K562 (cell line): Measurements from ENCODE around the gene DNAJC6. TPM values are rescaled to one million over a fixed set of nuclear protein-coding genes. Genes with fewer than 3 reads are reported as not detected.

Source experiments
- ATAC-seq: fragments of 200-7000 bp; cut with Tn5 transposase; 3 replicates; pipeline ENCODE4 v1.9.1; 2020; ENCODE audit warnings: moderate library complexity
- BruUV-seq: library from RNA; stranded (reverse); fragments of 400-500 nt; replicated peaks from 2 replicates; lab custom pipeline; 2021; lab: Mats Ljungman, UMichigan
- CTCF ChIA-PET: fragments of 300-600 bp; formaldehyde crosslinking; extraction: SDS; loops from one replicate; lab custom pipeline; 2021; ENCODE audit warnings: low intra/inter-chr PET ratio; lab: Yijun Ruan, JAX
- POLR2A ChIA-PET: fragments of 300-600, 350-650 bp; sonication (Branson Sonifier 250); formaldehyde crosslinking; extraction: SDS; loops from one replicate; lab custom pipeline; 2021; ENCODE audit warnings: antibody characterized with exemption, inconsistent platforms; lab: Yijun Ruan, JAX
- DNase-seq, 4 experiments: peaks; one replicate each; pipeline versions ENCODE4 v3.0.0 to v3.0.0-alpha.2; 2011 to 2018; ENCODE audit warnings: low spot score in 3 of 4, mixed read lengths in 3 of 4; ENCODE audit errors: extremely low read depth in 1 of 4
- FAIRE-seq: peaks from 2 replicates; lab custom pipeline; 2011; peaks lifted over from hg19 to GRCh38; lab: Jason Lieb, UNC
- H2AFZ ChIP-seq: 2 replicates; pipeline ENCODE4 v1.6.0; 2011; ENCODE audit warnings: low read depth, low read length, control low read depth, inconsistent platforms
- H3K27ac ChIP-seq: fragments of 200-600 bp; 3 replicates; pipeline ENCODE4 v1.8.0; 2011; ENCODE audit warnings: low read depth, mild to moderate bottlenecking, control low read depth, inconsistent platforms, low read length, moderate library complexity, mixed read lengths; ENCODE audit errors: extremely low read depth
- H3K27me3 ChIP-seq, 2 experiments: fragments of 300-600 bp in 1 of 2; 2 replicates in 1 of 2; 3 replicates in 1 of 2; pipeline versions ENCODE4 v1.6.0 to v1.8.0; 2011; ENCODE audit warnings: inconsistent platforms in 2 of 2, low read length in 2 of 2, mild to moderate bottlenecking in 1 of 2, mixed read lengths in 1 of 2, moderate library complexity in 1 of 2; ENCODE audit not compliant: control insufficient read depth in 2 of 2, insufficient read depth in 2 of 2
- H3K36me3 ChIP-seq: fragments of 300-600 bp; 3 replicates; pipeline ENCODE4 v1.8.0; 2011; ENCODE audit warnings: mild to moderate bottlenecking, low read length, inconsistent platforms; ENCODE audit not compliant: control insufficient read depth, insufficient read depth
- H3K4me1 ChIP-seq, 2 experiments: fragments of 200-600 bp in 1 of 2; replicated peaks in 1 of 2; 2 replicates in 1 of 2; 3 replicates in 1 of 2; pipeline versions ENCODE4 v1.5.1 to v1.8.0; 2011; ENCODE audit warnings: inconsistent platforms in 2 of 2, low read length in 2 of 2, mild to moderate bottlenecking in 1 of 2, mixed read lengths in 1 of 2, moderate library complexity in 1 of 2; ENCODE audit not compliant: control insufficient read depth in 2 of 2, insufficient read depth in 2 of 2
- H3K4me2 ChIP-seq: 2 replicates; pipeline ENCODE4 v1.6.1; 2011; ENCODE audit warnings: low read length, control low read depth, inconsistent platforms, mixed read lengths; ENCODE audit not compliant: insufficient read depth
- H3K4me3 ChIP-seq: fragments of 200-600 bp; sonication (generic), shearing (Covaris generic); 2 replicates; pipeline ENCODE4 v1.5.1; 2016; ENCODE audit warnings: control low read depth, inconsistent platforms
- H3K79me2 ChIP-seq: fragments of 200-600 bp; 3 replicates; pipeline ENCODE4 v1.8.0; 2011; ENCODE audit warnings: low read length, inconsistent platforms; ENCODE audit not compliant: control insufficient read depth, insufficient read depth
- H3K9ac ChIP-seq, 2 experiments: 2 replicates each; pipeline versions ENCODE4 v1.6.0 to v1.6.1; 2011; ENCODE audit warnings: low read depth in 2 of 2, low read length in 2 of 2, control low read depth in 1 of 2, inconsistent platforms in 1 of 2, mild to moderate bottlenecking in 1 of 2, mixed read lengths in 1 of 2; ENCODE audit not compliant: insufficient read depth in 1 of 2
- H3K9me1 ChIP-seq: one replicate; pipeline ENCODE4 v1.6.0; 2011; ENCODE audit warnings: inconsistent platforms, mild to moderate bottlenecking, low read length, moderate library complexity; ENCODE audit not compliant: control insufficient read depth, insufficient read depth
- H3K9me3 ChIP-seq: replicated peaks from 2 replicates; pipeline ENCODE4 v1.5.1; 2011; ENCODE audit warnings: low read depth, low read length, inconsistent platforms; ENCODE audit not compliant: control insufficient read depth, insufficient read depth
- H4K20me1 ChIP-seq: replicated peaks from 2 replicates; pipeline ENCODE4 v1.6.1; 2011; ENCODE audit warnings: low read length, inconsistent platforms, mixed read lengths; ENCODE audit not compliant: control insufficient read depth, insufficient read depth
- CBX5 ChIP-seq: IDR thresholded peaks from 2 replicates; pipeline ENCODE4 v1.6.1; 2014; ENCODE audit warnings: low read depth, borderline replicate concordance
- LEF1 ChIP-seq: fragments of 450-650 bp; IDR thresholded peaks from 2 replicates; pipeline ENCODE4 v1.6.1; 2016; ENCODE audit warnings: mild to moderate bottlenecking
- MAZ ChIP-seq, 2 experiments: fragments of 450-650 bp in 1 of 2; sonication (generic) in 1 of 2; formaldehyde crosslinking; IDR thresholded peaks in 1 of 2; conservative IDR thresholded peaks in 1 of 2; 2 replicates each; pipeline versions ENCODE4 v1.4.0 to v1.5.0; 2020; ENCODE audit warnings: mild to moderate bottlenecking in 1 of 2, missing genetic modification reagents in 1 of 2
- MCM3 ChIP-seq: fragments of 450-650 bp; IDR thresholded peaks from 2 replicates; pipeline ENCODE4 v1.6.1; 2016
- NFIC ChIP-seq: fragments of 450-650 bp; IDR thresholded peaks from 2 replicates; pipeline ENCODE4 v1.6.1; 2017; ENCODE audit warnings: mild to moderate bottlenecking, inconsistent platforms
- POLR3G ChIP-seq: IDR thresholded peaks from 2 replicates; pipeline ENCODE4 v1.6.1; 2011; ENCODE audit not compliant: insufficient read length, insufficient replicate concordance; ENCODE audit errors: extremely low read depth
- RAD21 ChIP-seq, 2 experiments: fragments of 250-450 bp in 1 of 2; fragments of 450-650 bp in 1 of 2; sonication (Bioruptor Pico) in 1 of 2; formaldehyde crosslinking in 1 of 2; IDR thresholded peaks in 1 of 2; conservative IDR thresholded peaks in 1 of 2; 2 replicates each; pipeline versions ENCODE4 v1.4.0 to v1.8.0; 2020 to 2022; ENCODE audit warnings: mild to moderate bottlenecking in 2 of 2, moderate library complexity in 1 of 2
- TRIM28 ChIP-seq: fragments of 450-650 bp; IDR thresholded peaks from 2 replicates; pipeline ENCODE4 v1.6.1; 2017
- ZNF134 ChIP-seq: fragments of 250-450 bp; sonication (Bioruptor Pico); conservative IDR thresholded peaks from 2 replicates; pipeline ENCODE4 v1.4.0; 2020
- WGBS: fragments of 100-300 bp; shearing (Covaris generic); methylation state at CpG from one replicate; pipeline ENCODE4 v1.1.6; 2016; ENCODE audit warnings: low coverage, mixed read lengths; ENCODE audit not compliant: insufficient coverage; ENCODE audit errors: missing lambda C conversion rate; 5-methylcytosine and 5-hydroxymethylcytosine counted together
- in situ Hi-C: fragments of 300-500 bp; cut with MboI; formaldehyde crosslinking; loops from 4 replicates; pipeline ENCODE4 v1.15.0; 2018; ENCODE audit warnings: inconsistent platforms, mixed read lengths
- intact Hi-C: fragments of 100-400 bp; cut with micrococcal nuclease; formaldehyde crosslinking; loops from 2 replicates; pipeline ENCODE4 v1.14.2; 2022
- polyA plus RNA-seq, 8 experiments: library from polyadenylated mRNA; depleted of rRNA in 4 of 8; stranded (reverse) in 5 of 8; unstranded in 3 of 8; fragments of >200 nt; fragmentation: Nextera tagmentation in 2 of 8; fragmentation: Illumina TruSeq in 1 of 8; extraction: Ambion mirVana in 2 of 8; extraction: Trizol in 1 of 8; gene quantifications; 2 replicates each; pipeline versions ENCODE4 v1.2.1 to v1.2.3, GENCODE V29; 2011 to 2014; ENCODE audit warnings: inconsistent platforms in 1 of 8, missing spikeins in 1 of 8
- total RNA-seq, 7 experiments: library from RNA; depleted of rRNA in 6 of 7; stranded (reverse); fragments of >200 nt in 6 of 7; fragmentation: Illumina TruSeq in 2 of 7; extraction: Trizol in 2 of 7; gene quantifications; 2 replicates each; pipeline versions ENCODE4 v1.2.1 to v1.2.3, GENCODE V29; 2011 to 2021; ENCODE audit warnings: low replicate concordance in 1 of 7
- TF ChIP-seq, protein P1 (sequence below), 2 experiments: fragments of 450-650 bp; IDR thresholded peaks; 2 replicates each; pipeline ENCODE4 v1.6.1; 2016; ENCODE audit warnings: mild to moderate bottlenecking in 2 of 2, borderline replicate concordance in 1 of 2, low read depth in 1 of 2, moderate library complexity in 1 of 2
- TF ChIP-seq, protein P2 (sequence below): fragments of 150-350 bp; conservative IDR thresholded peaks from 2 replicates; pipeline ENCODE4 v1.6.1; 2014; ENCODE audit warnings: low read length

Gene DNAJC6
- total and polyA plus RNA-seq, 9 of the 15 experiments (the other 6 are each of a cell fraction or from before 2014, with no cell fraction given), result 6.7 to 78.7 (median 28.0) TPM

GRCh38 chr1:65440915-65441314 lies 131.6 kb downstream of the DNAJC6 start (continued):
- TF ChIP-seq CBX5, result no peak

DNA sequence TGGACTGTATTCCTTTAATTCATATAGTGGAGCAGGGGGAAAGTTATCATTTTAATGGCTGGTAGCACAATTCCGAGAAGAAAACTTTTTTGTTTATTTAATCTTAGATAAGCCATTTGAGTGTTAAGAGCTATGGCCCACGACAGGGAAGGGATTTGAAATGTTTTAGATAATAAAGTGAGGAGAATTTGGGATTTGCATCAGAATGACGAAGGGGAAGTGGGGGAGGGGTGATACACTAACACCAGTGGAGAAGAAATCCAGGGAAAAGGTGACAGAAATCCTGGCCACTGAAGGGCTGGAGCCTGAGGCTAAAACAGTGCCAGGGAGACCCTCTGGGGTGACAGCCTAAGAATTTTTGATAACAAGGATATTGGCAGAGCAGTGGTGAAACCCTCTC lies 132.1 kb downstream of the DNAJC6 start:
- Histone ChIP-seq H3K4me1 (peaks cover 9 to 20% of the 10 kb centered on the region in 2 experiments; a peak in 4 of 5 replicates), H3K9ac (no peak overlapping the region), H2AFZ (no peak overlapping the region), H3K4me2 (no peak overlapping the region), H3K79me2 (no peaks in the 10 kb centered on the region), H3K9me1 (no peaks in the 10 kb centered on the region), H4K20me1 (no peaks in the 10 kb centered on the region), H3K27ac (no peak overlapping the region), H3K9me3 (no peaks in the 10 kb centered on the region), H3K4me3 (no peak overlapping the region), H3K36me3 (peaks cover 5% of the 10 kb centered on the region; the same call in 1 of the 3 replicates), H3K27me3 (no peaks in the 10 kb centered on the region)
- no TSS peak for BruUV-seq
- 36% methylated on average over 3 of the region's 3 CpGs for WGBS
- ChIA-PET CTCF (no interaction called here), POLR2A (interaction anchor here (0.5 to 1.7 kb wide), 6 partner anchors 18 to 247 kb away, joined by 3 to 5 read pairs (median 4); no protein-coding TSS in a partner anchor)
- FAIRE-seq (no peak), ATAC-seq (no peak), DNase-seq (no peak)
- in situ Hi-C loops, result no loop called here
- intact Hi-C loops, result no loop called here
- TF ChIP-seq NFIC (no peak), RAD21 (CRISPR knock-in tag; conservative IDR thresholded peaks at IDR 0.05 in 1 of 2, IDR thresholded peaks at IDR 0.05 in 1 of 2) (no peak), POLR3G (no peak), MCM3 (no peak), TRIM28 (no peak), ZNF134 (CRISPR knock-in tag) (no peak), MAZ (CRISPR knock-in tag; conservative IDR thresholded peaks at IDR 0.05 in 1 of 2, IDR thresholded peaks at IDR 0.05 in 1 of 2) (no peak), LEF1 (no peak)
- TF ChIP-seq, protein P1, sequence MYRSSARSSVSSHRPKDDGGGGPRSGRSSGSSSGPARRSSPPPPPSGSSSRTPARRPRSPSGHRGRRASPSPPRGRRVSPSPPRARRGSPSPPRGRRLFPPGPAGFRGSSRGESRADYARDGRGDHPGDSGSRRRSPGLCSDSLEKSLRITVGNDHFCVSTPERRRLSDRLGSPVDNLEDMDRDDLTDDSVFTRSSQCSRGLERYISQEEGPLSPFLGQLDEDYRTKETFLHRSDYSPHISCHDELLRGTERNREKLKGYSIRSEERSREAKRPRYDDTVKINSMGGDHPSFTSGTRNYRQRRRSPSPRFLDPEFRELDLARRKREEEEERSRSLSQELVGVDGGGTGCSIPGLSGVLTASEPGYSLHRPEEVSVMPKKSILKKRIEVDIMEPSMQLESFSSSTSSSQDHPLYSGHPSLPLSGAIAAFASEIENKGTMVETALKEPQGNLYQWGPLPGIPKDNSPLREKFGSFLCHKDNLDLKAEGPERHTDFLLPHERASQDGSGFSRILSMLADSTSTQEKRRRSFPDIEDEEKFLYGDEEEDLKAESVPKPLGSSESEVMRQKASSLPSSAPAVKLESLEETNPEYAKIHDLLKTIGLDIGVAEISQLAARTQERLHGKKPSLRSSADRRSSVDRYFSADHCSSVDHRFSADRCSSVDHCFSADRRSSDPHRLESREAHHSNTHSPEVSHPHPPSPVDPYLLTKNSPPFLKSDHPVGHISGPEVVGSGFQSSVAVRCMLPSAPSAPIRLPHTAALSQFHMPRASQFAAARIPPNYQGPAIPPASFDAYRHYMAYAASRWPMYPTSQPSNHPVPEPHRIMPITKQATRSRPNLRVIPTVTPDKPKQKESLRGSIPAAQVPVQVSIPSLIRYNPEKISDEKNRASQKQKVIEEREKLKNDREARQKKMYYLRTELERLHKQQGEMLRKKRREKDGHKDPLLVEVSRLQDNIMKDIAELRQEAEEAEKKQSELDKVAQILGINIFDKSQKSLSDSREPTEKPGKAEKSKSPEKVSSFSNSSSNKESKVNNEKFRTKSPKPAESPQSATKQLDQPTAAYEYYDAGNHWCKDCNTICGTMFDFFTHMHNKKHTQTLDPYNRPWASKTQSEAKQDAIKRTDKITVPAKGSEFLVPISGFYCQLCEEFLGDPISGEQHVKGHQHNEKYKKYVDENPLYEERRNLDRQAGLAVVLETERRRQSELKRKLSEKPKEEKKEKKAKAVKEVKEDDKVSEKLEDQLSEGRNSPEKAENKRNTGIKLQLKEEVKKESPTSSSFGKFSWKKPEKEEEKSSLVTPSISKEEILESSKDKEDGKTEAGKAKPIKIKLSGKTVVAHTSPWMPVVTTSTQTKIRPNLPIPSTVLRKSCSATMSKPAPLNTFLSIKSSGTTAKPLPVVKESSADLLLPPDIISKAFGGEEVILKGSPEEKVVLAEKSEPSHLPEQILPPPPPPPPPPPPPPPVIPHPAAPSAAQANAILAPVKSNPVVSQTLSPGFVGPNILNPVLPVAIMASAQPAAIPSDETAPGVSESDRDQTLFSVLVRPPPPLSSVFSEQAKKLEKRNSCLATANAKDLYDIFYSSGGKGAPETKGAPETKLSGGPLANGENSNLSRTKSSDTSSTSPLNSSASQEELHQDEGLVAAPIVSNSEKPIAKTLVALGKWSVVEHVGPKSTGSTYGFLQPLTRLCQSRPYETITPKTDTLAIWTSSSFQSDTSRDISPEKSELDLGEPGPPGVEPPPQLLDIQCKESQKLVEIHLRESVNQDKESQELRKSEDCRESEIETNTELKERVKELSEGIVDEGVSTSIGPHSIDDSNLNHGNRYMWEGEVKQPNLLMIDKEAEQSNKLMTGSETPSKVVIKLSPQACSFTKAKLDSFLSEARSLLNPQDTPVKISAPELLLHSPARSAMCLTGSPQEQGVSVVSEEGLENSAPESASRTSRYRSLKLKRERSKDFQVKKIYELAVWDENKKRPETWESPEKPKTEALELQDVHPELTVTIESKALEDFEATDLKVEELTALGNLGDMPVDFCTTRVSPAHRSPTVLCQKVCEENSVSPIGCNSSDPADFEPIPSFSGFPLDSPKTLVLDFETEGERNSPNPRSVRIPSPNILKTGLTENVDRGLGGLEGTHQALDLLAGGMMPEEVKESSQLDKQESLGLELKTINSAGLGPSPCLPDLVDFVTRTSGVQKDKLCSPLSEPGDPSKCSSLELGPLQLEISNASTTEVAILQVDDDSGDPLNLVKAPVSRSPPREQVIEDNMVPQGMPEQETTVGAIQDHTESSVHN (IDR thresholded peaks at IDR 0.05; ENCODE audit: borderline replicate concordance in 1 of 2, low read depth in 1 of 2), result no peak
- TF ChIP-seq, protein P2, sequence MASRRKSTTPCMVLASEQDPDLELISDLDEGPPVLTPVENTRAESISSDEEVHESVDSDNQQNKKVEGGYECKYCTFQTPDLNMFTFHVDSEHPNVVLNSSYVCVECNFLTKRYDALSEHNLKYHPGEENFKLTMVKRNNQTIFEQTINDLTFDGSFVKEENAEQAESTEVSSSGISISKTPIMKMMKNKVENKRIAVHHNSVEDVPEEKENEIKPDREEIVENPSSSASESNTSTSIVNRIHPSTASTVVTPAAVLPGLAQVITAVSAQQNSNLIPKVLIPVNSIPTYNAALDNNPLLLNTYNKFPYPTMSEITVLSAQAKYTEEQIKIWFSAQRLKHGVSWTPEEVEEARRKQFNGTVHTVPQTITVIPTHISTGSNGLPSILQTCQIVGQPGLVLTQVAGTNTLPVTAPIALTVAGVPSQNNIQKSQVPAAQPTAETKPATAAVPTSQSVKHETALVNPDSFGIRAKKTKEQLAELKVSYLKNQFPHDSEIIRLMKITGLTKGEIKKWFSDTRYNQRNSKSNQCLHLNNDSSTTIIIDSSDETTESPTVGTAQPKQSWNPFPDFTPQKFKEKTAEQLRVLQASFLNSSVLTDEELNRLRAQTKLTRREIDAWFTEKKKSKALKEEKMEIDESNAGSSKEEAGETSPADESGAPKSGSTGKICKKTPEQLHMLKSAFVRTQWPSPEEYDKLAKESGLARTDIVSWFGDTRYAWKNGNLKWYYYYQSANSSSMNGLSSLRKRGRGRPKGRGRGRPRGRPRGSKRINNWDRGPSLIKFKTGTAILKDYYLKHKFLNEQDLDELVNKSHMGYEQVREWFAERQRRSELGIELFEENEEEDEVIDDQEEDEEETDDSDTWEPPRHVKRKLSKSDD, result no peak
